ENCODE measurements around the gene BUB3.
"Not testable (repeated sequence)": the region's sequence is repeated elsewhere in the genome, so short reads cannot be mapped to it uniquely, and the experiment has no call there.

The BUB3 gene

DNA sequence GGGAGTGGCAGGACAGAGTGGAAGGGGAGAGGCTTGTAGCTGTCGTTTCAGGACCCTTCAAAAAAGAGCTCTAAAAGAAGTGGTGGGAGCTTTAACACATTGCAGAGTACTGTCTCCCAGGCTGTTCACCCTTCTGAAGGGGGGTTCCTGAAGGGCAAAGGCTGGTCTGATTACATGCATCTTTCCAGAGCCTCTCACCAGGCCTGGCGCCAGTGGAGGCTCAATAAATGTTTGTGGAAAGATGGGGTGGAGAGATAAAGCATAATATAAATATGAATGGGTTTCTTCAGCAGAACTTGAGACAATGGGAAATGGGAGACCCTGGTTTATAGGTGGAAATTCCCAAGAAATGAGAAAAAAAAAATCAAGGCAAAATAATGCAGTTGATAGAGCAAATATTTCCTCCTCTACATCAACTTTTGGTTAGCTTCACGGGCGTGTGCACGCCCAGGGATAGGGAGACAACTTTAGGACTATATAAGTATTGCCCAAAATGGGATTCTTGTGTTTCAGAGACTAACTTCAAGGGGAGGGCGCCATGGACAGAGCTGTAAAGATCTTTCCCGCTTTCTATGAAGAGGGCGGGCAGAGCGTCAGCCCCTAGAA, 613 bp upstream of the BUB3 start:
- DNase-seq (ENCODE audit: low read depth in 2 of 2) = no peak

DNA sequence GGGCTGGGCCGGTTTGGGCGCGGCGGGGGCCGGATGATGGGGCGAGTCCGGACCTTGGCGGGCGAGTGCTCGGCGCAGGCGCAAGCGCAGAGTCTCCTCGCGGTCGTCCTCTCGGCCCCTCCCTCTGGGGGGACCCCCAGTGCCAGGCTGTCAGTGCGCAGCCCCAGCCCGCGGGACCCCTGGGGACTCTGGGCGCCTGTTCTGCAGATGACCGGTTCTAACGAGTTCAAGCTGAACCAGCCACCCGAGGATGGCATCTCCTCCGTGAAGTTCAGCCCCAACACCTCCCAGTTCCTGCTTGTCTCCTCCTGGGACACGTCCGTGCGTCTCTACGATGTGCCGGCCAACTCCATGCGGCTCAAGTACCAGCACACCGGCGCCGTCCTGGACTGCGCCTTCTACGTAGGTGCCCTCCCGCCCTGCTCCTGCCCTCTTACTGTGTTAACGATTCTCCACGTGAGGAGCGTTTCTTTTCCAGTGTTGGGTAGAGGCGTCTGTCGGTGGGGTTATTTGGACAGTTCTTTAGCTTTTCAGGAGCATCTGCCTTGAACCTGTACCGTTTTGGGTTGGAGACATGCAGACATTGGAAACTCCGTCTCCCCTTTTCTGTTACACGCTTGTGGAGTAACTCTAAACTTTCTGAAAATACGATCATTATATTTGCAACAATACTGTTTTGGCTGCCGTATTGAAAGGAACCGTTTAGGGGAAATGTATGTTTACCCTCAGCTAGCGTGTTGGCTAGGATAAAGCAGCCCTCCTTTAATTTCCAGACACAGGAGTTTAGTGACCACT, 706 bp downstream of the BUB3 start:
- no peak for DNase-seq (ENCODE audit: low read depth in 2 of 2)

DNA sequence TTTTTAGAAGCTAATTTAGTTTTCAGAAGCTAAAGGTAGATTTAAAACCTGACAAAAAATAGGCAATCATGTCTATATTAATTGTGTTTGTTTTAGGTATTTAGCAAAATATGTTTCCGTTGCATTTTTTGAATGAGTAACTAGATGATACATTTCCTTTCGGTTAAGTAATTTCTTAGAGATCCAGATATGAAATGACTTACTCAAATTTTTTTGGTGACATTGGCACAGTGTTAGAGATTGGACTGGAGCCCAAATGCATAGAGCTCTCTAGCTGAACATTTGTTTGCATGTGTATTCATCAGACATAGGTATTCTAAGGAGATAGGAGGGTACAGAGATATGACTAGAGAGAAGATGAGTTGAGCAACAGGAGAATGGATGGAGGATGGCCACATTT, 1.9 kb downstream of the BUB3 start:
- DNase-seq (ENCODE audit: low read depth in 2 of 2) = no peak

DNA sequence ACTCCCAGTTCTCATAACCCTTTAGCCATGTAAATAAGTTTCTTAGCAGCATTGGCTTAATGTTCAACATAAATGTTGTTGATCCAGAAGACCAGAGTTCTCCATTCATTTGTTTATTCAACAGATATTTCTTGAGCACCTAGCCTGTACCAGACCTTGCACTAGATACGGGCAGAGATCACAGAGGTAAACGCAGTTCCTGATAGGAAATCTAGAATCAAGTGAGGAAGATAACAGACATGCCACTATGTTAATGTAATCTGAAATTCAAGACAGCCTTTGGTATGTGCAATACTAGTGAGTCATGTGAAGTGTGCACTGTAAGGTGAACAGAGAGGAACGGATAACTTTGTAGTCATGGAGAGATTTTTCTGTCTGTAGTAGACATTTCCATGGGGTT, 3.0 kb downstream of the BUB3 start:
- no peak for DNase-seq (ENCODE audit: low read depth in 2 of 2)

DNA sequence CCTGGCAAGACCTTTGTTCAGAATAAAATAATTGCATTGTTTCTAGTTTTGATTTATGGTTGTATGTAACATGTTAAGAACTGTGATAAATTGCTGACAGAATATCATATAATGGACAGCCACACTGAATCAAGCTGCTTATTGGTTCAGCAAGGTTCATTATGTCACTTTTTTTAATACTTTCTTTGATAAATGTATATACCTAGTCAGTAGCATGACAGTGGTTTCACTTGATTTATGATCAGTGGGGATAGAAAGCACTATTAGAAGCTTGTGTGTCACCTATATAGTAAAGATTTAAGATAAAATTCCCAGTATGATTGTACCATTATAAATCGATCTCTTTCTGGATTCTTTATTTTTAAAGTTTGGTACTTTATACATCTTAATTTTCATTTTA, 4.5 kb downstream of the BUB3 start:
- no peak for DNase-seq (ENCODE audit: low read depth in 2 of 2)

DNA sequence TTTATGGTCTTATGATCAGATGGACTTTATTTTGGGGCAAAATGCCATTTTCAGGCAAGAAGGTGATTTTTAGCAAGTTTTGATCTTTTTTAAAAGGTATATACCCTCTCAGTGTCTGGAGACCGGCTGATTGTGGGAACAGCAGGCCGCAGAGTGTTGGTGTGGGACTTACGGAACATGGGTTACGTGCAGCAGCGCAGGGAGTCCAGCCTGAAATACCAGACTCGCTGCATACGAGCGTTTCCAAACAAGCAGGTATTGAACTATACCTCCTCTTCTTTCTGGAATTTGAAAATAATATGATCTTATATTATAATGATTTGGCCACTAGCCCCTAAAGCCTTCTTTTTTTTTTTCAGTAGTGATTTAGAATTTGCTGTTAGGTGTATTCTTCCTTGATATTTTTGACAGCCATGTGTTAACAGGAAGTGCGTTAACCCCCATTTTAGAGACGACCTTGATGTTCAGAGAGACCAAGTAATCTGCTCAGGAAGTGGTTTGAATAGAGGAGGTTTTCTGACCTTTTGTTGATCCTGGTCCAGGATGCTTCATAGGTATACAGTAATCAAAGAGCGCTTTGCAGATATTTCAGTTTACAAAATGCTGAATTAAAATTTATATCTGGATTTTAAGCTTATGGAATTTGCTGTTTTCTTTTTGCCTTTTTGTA, 6.2 kb downstream of the BUB3 start:
- no peak for DNase-seq (ENCODE audit: low read depth in 2 of 2)

DNA sequence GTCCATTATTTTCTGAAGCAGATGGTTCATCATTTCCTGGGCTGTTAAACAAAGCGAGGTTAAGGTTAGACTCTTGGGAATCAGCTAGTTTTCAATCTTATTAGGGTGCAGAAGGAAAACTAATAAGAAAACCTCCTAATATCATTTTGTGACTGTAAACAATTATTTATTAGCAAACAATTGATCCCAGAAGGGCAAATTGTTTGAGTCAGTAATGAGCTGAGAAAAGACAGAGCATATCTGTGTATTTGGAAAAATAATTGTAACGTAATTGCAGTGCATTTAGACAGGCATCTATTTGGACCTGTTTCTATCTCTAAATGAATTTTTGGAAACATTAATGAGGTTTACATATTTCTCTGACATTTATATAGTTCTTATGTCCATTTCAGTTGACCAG, 10.1 kb downstream of the BUB3 start:
- DNase-seq (ENCODE audit: low read depth in 2 of 2) = no peak

DNA sequence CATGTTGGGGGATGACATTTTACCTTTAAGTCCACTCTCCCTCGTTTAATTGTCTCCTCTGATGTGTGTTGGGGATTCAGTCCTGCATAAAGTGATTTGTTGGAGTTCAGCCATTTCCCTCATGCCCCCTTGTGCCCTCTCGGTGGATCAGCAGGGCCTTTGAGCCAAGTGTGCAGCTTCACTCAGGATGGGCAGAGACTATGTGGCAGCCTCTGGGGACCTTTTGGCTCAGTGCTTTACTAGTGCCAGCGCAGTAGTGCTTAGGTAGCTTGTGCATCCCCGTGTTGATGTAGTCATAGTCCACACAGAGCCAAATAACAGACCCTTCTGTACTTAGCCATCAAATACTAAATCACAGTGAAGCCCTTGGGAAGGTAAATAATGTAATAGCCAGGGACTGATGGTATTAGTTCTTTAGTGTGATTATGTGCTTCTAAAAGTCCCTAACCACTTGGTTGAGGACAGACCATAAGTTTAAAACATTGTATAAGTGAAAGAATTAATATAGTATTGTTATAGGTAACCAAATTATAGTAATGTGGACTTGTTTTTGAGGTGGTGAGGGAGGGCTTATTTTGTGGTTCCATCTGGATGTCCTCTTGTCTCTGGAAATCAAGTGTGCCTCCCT, 11.4 kb downstream of the BUB3 start:
- no peak for DNase-seq (ENCODE audit: low read depth in 2 of 2)

DNA sequence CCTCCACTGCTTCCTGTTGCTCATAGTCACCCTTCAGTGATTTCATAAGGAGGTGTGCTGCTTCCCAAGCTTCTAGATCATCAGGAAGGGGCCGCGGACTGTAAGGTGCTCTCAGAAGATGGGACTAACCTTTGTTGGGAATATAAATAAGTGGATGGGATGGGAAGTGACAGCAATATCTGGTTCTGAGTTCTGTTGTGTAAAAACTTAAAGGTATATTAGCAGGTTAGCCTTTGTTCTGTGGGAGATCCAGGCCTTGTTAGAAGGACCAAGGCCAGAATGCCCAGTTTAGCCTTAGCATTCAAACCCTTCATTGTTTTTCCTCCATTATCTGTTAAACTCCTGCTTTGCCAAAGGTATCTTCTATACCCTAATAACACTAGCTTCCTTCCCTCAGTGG, 12.4 kb downstream of the BUB3 start:
- no peak for DNase-seq (ENCODE audit: low read depth in 2 of 2)

DNA sequence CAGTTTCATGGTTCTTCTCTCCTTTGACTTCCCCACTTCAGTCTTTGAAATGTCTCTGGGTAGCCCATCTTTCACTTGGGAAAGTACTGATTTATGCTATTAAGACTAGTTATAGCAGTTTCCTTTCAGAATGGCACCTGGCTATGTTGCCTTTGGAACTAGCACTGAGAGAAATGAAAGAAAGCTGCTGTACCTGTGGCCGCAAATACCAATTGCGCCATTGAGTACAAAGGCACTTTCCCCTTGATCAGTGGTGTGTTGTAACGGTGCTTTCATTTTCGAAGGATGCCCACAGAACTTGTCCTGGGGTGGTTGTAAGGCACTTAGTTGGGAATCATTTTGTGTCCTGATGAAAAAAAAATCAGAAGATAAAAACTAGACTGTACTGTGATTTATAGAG, 16.8 kb downstream of the BUB3 start:
- DNase-seq (ENCODE audit: low read depth in 2 of 2) = no peak

DNA sequence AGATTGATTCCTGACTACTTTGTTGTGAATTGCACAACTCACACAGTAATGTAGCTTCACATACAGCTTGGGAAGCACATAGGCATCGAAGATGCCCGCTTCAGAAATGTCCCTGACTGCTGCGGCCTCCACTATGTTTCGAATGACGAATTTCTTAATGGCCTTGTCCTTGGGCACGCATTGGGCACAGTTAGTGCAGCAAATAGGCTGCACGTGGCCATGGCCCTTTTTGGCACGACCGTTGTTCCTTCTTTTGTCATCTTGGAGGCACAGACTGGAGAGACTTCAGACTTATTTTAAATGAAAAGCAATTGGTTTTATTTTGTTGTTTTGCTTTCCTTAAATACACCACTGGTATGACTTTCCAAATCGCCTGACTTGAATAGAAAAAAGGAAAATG, 17.4 kb downstream of the BUB3 start:
- DNase-seq (ENCODE audit: low read depth in 2 of 2) = not testable (repeated sequence)

DNA sequence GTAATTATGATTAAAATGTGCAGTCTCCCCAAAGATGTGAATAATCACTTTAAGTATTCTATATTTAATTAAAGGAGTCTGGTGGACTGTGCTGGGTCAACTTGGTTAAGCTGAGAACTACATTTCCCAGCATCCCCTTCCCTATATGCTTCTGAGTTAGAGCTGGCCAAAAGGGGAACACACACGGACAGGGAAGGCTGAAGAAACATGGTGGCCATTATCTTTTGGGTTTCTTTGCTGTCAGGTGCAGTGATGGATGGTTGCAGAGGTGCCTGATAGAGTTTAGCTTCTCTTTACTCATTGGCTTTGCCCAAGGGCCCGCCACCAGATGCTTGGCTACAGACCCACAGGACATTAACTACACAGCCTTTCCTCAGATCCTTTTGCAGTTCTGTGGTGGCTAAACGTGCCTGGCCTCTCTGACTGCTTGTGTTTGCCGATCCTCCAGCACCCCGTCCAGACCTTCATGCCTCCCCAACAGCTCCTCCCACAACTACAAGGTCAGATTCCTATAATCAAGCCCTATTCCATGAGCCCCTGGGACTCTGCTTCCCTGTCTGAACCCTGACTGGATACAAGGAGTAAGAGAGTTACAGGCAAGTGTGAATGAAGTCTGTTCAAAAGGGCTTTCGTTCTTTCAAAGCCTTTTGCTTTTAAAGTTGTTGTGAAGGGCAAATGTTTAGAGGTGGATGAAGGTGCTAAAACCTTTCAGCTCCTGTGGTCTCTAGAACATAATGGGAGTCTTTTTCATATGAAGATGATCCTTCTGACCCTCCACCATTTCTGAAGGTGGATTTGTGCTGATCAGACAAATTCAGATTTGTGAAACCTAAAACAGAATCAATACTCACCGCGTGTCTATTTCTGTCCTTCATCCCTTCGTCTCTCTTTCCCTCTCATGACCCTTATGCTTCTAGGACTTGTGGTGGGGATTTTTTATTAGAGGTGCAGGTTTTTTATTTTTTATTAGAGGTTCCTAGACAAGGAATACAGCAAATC, 21.5 kb downstream of the BUB3 start:
- DNase-seq (ENCODE audit: low read depth in 2 of 2) = no peak

DNA sequence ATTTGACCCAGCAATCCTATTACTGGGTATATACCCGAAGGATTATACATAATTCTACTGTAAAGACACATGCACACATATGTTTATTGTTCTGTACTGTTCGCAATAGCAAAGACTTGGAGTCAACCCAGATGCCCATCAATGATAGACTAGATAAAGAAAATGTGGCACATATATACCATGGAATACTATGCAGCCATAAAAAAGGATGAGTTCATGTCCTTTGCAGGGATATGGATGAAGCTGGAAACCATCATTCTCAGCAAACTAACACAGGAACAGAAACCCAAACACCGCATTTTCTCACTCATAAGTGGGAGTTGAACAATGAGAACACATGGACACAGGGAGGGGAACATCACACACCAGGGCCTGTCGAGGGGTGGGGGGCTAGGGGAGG, 24.2 kb downstream of the BUB3 start:
- not testable (repeated sequence) for DNase-seq (ENCODE audit: low read depth in 2 of 2)

DNA sequence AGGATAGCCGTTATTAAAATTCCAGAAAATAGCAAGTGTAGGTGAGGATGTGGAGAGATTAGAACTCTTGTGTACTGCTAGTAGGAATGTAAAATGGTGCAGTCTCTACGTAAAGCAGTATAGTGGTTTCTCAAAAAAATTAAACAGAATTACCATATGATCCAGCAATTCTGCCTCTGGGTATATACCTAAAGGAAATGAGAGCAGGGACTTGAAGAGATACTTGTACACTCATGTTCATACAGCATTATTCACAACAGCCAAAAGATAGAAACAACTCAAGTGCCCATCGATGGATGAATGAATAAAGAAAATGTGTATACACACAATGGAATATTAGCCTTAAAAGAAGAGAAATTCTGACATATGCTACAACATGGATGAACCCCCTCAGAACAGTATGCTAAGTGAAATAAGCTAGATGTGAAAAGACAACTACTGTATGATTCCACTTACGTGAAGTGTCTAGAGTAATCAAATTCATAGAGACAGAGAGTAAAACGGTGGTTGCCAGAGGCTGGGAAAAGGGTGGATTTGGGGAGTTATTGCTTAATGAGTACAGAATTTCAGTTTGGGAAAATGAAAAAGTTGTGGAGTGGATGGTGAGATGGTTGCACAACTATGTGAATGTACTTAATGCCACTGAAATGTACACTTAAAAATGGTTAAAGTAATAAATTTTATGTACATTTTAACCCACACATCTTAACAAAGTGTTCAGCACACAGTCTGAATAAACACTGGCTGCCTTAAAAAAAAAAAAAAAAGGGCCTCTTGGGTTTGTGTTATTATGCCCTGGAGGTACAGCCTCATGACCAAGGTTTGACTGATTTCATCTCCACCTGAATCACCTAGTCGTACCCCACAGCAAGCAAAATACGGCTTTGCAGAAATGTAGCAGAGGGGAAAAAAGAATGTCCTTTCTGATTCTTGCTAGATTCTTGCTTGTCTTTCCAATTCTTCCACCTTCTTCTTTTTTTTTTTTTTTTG, 26.2 kb downstream of the BUB3 start:
- no peak for DNase-seq (ENCODE audit: low read depth in 2 of 2)

DNA sequence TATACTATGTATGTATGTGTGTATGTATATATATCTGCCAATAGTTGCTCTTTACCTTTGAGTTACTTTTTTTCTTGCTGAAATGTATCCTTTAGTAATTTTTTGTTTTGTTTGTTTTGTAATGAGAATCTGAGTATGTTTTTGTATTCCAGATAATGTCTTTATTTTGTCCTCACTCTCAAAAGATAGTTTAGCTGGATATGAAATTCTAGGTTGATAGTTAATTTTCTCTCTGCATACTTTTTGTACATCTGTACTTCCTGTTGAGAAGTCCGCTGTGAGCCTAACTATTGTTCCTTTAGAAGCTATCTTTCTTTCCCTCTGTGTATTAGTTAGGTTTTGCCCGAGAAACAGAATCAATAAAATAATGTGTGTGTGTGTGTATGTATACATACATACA, 29.5 kb downstream of the BUB3 start:
- DNase-seq (ENCODE audit: low read depth in 2 of 2) = no peak

DNA sequence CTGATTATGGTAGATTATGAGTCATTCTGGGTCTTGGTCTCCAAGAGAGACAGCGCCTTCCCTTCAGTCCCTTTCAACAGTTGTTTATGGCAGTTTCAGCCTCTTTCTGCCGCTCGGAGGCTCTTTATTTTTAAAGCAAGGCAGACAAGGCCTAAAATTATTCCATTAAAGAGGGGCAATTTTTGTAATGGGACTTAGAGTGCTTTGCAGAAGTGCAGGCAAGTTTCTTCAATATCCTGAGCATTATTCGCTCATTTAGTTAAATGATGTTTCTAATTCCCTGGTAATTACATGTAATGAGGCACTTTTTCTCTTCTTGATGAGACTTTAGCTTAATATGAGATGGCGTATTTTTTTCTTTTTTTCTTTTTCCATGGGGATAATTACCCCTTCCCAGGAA, 33.6 kb downstream of the BUB3 start:
- no peak for DNase-seq (ENCODE audit: low read depth in 2 of 2)

DNA sequence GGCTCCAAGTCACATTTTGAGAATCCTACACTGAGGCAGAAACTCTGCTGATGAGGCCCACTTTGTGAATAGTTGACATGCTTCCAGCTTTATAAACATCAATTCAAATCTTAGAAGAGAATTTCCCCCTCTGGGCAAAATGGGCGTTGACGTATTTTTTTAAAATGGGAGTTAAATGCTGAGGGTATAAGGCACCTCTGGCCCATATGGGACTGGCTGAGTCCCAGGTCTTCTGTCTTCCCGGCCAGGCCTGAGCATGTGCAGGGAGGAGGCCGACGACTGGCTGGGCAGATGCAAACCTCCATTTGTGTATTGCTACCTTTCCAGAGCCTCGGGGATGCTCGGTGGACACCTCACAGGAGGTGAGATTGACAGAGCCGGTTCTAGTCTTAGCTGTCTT, 37.7 kb downstream of the BUB3 start:
- DNase-seq (ENCODE audit: low read depth in 2 of 2) = no peak

DNA sequence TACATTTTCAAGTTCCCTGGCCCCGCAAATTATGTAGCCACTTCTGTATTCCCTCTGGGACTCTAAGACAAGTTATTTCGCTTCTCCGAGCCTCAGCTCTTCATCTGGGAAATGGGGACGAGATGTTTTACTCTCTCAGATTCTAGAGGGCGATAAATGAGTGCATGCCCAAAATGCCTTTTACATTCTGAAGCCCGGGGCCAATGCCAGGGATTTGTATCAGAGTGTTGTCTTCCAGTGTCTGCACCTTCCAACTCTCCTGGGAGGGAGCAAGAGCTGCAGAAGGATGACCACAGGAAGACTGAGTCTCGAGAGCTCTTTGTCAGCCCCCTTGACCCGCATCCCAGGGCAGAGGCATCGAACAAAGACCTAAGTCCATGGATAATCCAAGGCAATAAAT, 39.9 kb downstream of the BUB3 start:
- DNase-seq (ENCODE audit: low read depth in 2 of 2) = no peak

DNA sequence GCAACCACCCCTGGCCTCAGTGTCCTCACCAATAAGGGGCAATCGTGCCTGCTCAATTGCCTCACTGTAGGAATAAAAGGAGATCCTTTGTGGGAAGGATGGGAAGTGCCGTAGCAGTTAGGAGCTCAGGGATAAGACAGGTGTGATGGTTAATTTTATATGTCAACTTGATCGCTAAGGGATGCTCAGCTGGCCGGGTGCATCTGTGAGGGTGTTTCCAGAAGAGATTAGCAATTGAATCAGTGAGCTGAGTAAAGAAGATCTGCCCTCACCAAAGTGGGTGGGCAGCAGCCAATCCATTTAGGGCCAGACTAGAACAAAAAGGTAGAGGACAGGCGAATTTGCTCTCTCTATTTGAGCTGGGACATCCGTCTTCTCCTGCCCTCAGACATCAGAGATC, 46.3 kb downstream of the BUB3 start:
- DNase-seq (ENCODE audit: low read depth in 2 of 2) = no peak

DNA sequence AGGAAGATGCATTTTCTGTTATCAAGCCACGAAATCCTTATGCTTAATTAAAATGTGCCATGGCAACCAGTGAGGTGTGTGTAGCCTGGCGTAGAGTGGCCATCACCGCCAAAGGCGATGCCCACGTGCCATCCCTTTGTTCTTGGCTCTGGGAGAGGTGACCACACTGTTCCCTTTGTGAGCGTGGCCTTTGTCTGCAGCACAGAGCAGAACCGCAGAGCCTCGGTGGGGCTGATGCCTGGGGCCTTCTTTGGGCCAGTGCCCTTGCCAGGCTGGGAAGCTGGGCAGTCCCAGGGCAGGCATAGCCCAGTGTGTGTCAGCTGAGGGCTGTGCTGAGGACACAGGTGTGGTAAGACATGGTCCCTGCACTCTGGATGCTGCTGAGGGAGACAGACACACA, 48.3 kb downstream of the BUB3 start:
- DNase-seq (ENCODE audit: low read depth in 2 of 2) = no peak

Data from stimulated activated CD8-positive, alpha-beta memory T cell treated with anti-CD3 and anti-CD28 coated beads, Interleukin-2, amount 100 ng/mL, for 48 hours (primary cell).